Measurements from ENCODE around the gene ZNF362. TPM values are rescaled to one million over a fixed set of nuclear protein-coding genes. Genes with fewer than 3 reads are reported as not detected.
A peak's percentile ranks its signal among the peaks of the same experiment; 100 is the strongest.

Gene ZNF362
- polyA plus RNA-seq, 1 donor, result 57.1 TPM

GRCh38 chr1:33244143-33244808 lies 12.0 kb upstream of the ZNF362 start:
- DNase-seq, result no peak

- DNase-seq, result no peak
Observed at GRCh38 chr1:33244809-33245186, 11.5 kb upstream of the ZNF362 start.

GRCh38 chr1:33246171-33246570 lies 10.1 kb upstream of the ZNF362 start:
- no peak for DNase-seq

GRCh38 chr1:33247545-33247944 lies 8.7 kb upstream of the ZNF362 start:
- DNase-seq, result no peak

GRCh38 chr1:33248244-33248643 lies 8.0 kb upstream of the ZNF362 start:
- no peak for DNase-seq

- DNase-seq, result peak; percentile 34
Observed at GRCh38 chr1:33249422-33249821, 6.9 kb upstream of the ZNF362 start.

GRCh38 chr1:33250217-33250616 lies 6.1 kb upstream of the ZNF362 start:
- DNase-seq, result no peak

GRCh38 chr1:33250724-33251123 lies 5.6 kb upstream of the ZNF362 start:
- DNase-seq, result no peak

- no peak for DNase-seq
Observed at GRCh38 chr1:33254491-33254890, 1.8 kb upstream of the ZNF362 start.

- peak; percentile 66 for DNase-seq
Observed at GRCh38 chr1:33255347-33256220, 708 bp upstream of the ZNF362 start.

GRCh38 chr1:33256221-33256470 lies 146 bp upstream of the ZNF362 start:
- DNase-seq, result no peak

GRCh38 chr1:33257207-33257771 lies 997 bp downstream of the ZNF362 start:
- DNase-seq, result no peak

- no peak for DNase-seq
Observed at GRCh38 chr1:33257772-33258712, 1.8 kb downstream of the ZNF362 start.

GRCh38 chr1:33258788-33259274 lies 2.5 kb downstream of the ZNF362 start:
- no peak for DNase-seq

GRCh38 chr1:33259879-33260278 lies 3.6 kb downstream of the ZNF362 start:
- DNase-seq, result no peak

- no peak for DNase-seq
Observed at GRCh38 chr1:33260439-33260838, 4.1 kb downstream of the ZNF362 start.

- no peak for DNase-seq
Observed at GRCh38 chr1:33261344-33261743, 5.1 kb downstream of the ZNF362 start.

GRCh38 chr1:33263890-33264504 lies 7.7 kb downstream of the ZNF362 start:
- DNase-seq, result no peak

GRCh38 chr1:33265780-33266605 lies 9.7 kb downstream of the ZNF362 start:
- DNase-seq, result no peak

- DNase-seq, result no peak
Observed at GRCh38 chr1:33266766-33267165, 10.5 kb downstream of the ZNF362 start.
